HEK293T (cell line): ENCODE data around the gene LMO7.

ENCODE experiments used
- ARNT ChIP-seq: fragments of 450-650 bp; IDR thresholded peaks from 2 replicates; pipeline ENCODE4 v1.6.1; 2017; ENCODE audit warnings: mild to moderate bottlenecking
- BHLHE40 ChIP-seq: fragments of 450-650 bp; IDR thresholded peaks from 2 replicates; pipeline ENCODE4 v1.6.1; 2016; ENCODE audit warnings: mild to moderate bottlenecking, moderate library complexity, borderline replicate concordance
- FOXA1 ChIP-seq: fragments of 450-650 bp; IDR thresholded peaks from 2 replicates; pipeline ENCODE4 v1.6.1; 2016; ENCODE audit warnings: mild to moderate bottlenecking
- FOXM1 ChIP-seq: fragments of 450-650 bp; IDR thresholded peaks from 2 replicates; pipeline ENCODE4 v1.6.1; 2017; ENCODE audit warnings: mild to moderate bottlenecking, borderline replicate concordance
- HDGF ChIP-seq: fragments of 450-650 bp; IDR thresholded peaks from 2 replicates; pipeline ENCODE4 v1.6.1; 2017; ENCODE audit warnings: antibody characterized with exemption, borderline replicate concordance
- SP1 ChIP-seq: fragments of 450-650 bp; IDR thresholded peaks from 2 replicates; pipeline ENCODE4 v1.6.1; 2017
- TF ChIP-seq, protein P1 (sequence below): fragments of 450-650 bp; IDR thresholded peaks from 2 replicates; pipeline ENCODE4 v1.6.1; 2016

DNA sequence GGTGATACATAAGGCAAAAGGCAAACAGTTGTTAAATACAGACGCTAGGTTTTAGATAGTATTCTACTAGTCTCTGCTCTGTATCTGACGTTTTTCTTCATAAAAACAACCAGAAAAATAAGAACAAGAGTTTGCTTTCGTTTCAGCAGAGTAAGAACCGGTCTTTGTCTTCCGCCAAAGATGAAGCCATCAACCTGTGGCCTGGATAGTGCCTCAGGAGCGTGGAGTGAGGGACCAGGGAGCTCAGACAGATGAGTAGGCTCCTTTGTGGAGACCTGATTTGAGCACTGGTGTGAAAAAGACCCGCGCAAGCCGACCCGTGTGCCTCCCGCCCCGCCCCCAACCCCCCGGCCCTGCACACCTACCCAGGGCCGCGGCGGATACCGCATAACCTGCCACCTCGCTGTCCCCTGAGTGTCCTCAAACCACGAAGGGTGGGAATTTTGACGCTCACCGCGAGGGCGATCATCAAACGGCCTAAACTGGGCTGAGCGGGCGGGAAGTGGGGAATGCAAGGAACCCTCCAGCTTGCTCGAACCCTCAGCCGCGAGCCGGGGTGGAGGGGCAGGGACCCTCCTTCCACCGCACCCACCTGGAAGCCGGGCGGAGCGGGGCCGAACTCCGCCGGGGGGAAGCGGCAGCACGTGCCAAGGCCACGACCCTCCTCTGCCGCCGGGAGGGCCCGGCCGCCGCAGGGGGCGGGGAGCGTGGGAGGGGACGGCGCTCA, 866 bp upstream of the LMO7 start:
- TF ChIP-seq FOXA1 (no peak), BHLHE40 (no peak), SP1 (no peak), FOXM1 (no peak), ARNT (no peak), HDGF (no peak)
- TF ChIP-seq, protein P1, sequence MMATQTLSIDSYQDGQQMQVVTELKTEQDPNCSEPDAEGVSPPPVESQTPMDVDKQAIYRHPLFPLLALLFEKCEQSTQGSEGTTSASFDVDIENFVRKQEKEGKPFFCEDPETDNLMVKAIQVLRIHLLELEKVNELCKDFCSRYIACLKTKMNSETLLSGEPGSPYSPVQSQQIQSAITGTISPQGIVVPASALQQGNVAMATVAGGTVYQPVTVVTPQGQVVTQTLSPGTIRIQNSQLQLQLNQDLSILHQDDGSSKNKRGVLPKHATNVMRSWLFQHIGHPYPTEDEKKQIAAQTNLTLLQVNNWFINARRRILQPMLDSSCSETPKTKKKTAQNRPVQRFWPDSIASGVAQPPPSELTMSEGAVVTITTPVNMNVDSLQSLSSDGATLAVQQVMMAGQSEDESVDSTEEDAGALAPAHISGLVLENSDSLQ: no peak
